Panc1 (cell line): ENCODE measurements around the gene MAP6D1. TPM values are rescaled to one million over a fixed set of nuclear protein-coding genes. Genes with fewer than 3 reads are reported as not detected.

ENCODE experiments used
- ATAC-seq: fragments of 200-7000 bp; cut with Tn5 transposase; 2 replicates; pipeline ENCODE4 v1.9.1; 2020; ENCODE audit warnings: mild to moderate bottlenecking, moderate library complexity
- BruUV-seq: library from RNA; stranded (reverse); fragments of 400-500 nt; replicated peaks from 2 replicates; lab custom pipeline; 2021; lab: Mats Ljungman, UMichigan
- CTCF ChIA-PET: fragments of 300-600 bp; sonication (Branson Sonifier 250); formaldehyde crosslinking; loops from one replicate; lab custom pipeline; 2022; ENCODE audit warnings: antibody characterized with exemption; lab: Charles Lee
- POLR2A ChIA-PET: fragments of 300-600 bp; sonication (Branson Sonifier 250); formaldehyde crosslinking; loops from one replicate; lab custom pipeline; 2022; ENCODE audit warnings: antibody characterized with exemption; lab: Charles Lee
- DNase-seq: peaks from one replicate; pipeline ENCODE4 v3.0.0-alpha.2; 2010; ENCODE audit warnings: low read depth, low spot score
- H3K27ac ChIP-seq: 2 replicates; pipeline ENCODE4 v1.5.1; 2011; ENCODE audit warnings: mild to moderate bottlenecking, low read length, inconsistent platforms
- H3K27me3 ChIP-seq: fragments of 200-500 bp; sonication (Bioruptor generic); 2 replicates; pipeline ENCODE4 v1.6.0; 2014; ENCODE audit warnings: low read length, inconsistent platforms; ENCODE audit not compliant: control insufficient read depth, insufficient read depth
- H3K36me3 ChIP-seq: fragments of 200-500 bp; sonication (Bioruptor generic); 2 replicates; pipeline ENCODE4 v1.5.1; 2014; ENCODE audit warnings: inconsistent platforms, mild to moderate bottlenecking, low read length, moderate library complexity; ENCODE audit not compliant: control insufficient read depth, insufficient read depth
- H3K4me1 ChIP-seq: 2 replicates; pipeline ENCODE4 v1.5.1; 2011; ENCODE audit warnings: inconsistent platforms, mild to moderate bottlenecking, low read length, moderate library complexity; ENCODE audit not compliant: control insufficient read depth, insufficient read depth
- H3K4me3 ChIP-seq, 2 experiments: 2 replicates each; pipeline ENCODE4 v1.5.1; 2011 to 2012; ENCODE audit warnings: low read depth in 2 of 2, low read length in 2 of 2, mild to moderate bottlenecking in 2 of 2, inconsistent platforms in 1 of 2, moderate library complexity in 1 of 2
- H3K9me3 ChIP-seq: fragments of 200-500 bp; sonication (Bioruptor generic); 2 replicates; pipeline ENCODE4 v1.5.1; 2014; ENCODE audit warnings: low read depth, mild to moderate bottlenecking, inconsistent platforms, low read length, moderate library complexity; ENCODE audit not compliant: control insufficient read depth, insufficient read depth
- CTCF ChIP-seq: fragments of 450-650 bp; IDR thresholded peaks from 2 replicates; pipeline ENCODE4 v1.5.1; 2017; ENCODE audit warnings: mild to moderate bottlenecking
- POLR2AphosphoS5 ChIP-seq: IDR thresholded peaks from 2 replicates; pipeline ENCODE4 v1.6.1; 2012; ENCODE audit warnings: mild to moderate bottlenecking, low read depth, low read length, moderate library complexity
- REST ChIP-seq, 2 experiments: IDR thresholded peaks; 2 replicates each; pipeline ENCODE4 v1.6.1; 2011 to 2012; ENCODE audit warnings: low read depth in 2 of 2, control low read depth in 1 of 2, low read length in 1 of 2, mild to moderate bottlenecking in 1 of 2, moderate library complexity in 1 of 2; ENCODE audit not compliant: insufficient read depth in 1 of 2
- SIN3A ChIP-seq: IDR thresholded peaks from 2 replicates; pipeline ENCODE4 v1.6.1; 2012; ENCODE audit warnings: low read depth, mild to moderate bottlenecking, low read length, moderate library complexity, borderline replicate concordance; ENCODE audit not compliant: insufficient read depth
- TCF7L2 ChIP-seq: IDR thresholded peaks from 2 replicates; pipeline ENCODE4 v1.6.1; 2011; ENCODE audit warnings: mild to moderate bottlenecking, low read depth, low read length, inconsistent platforms
- in situ Hi-C: cut with HindIII; loops from 2 replicates; pipeline ENCODE4 v1.10.0; 2016; ENCODE audit warnings: low sequenced_read_pairs, low pct_unique_long_range_greater_than_20kb
- intact Hi-C: fragments of 100-400 bp; cut with micrococcal nuclease; formaldehyde crosslinking; loops from one replicate; pipeline ENCODE4 v1.10.0; 2022; ENCODE audit not compliant: unreplicated experiment
- total RNA-seq: library from RNA; stranded (reverse); gene quantifications from one replicate; pipeline ENCODE4 v1.2.1, GENCODE V29; 2021; ENCODE audit not compliant: unreplicated experiment

MAP6D1 gene
- total RNA-seq, 1 experiment from 2014 or later, result 7.9 TPM

- intact Hi-C loops (no loop called here), in situ Hi-C loops (no loop called here)
- H3K27me3 ChIP-seq, result no peaks in the 10 kb centered on the region
- DNase-seq (no peak), ATAC-seq (no peak)
- no peaks in the 10 kb centered on the region; the same call in 1 of the 2 replicates for H3K4me1 ChIP-seq
- TF ChIP-seq SIN3A (no peak), POLR2AphosphoS5 (no peak), REST (IDR thresholded peaks at IDR 0.05; ENCODE audit: insufficient read depth in 1 of 2, low read depth in 2 of 2, low read length in 1 of 2) (no peak), CTCF (no peak), TCF7L2 (no peak)
- no peak overlapping the region for H3K27ac ChIP-seq
- H3K36me3 ChIP-seq, result 0 out of 2 replicates have a peak, but pooled peaks cover under 1% of the 10 kb centered on the region
- CTCF ChIA-PET, result no interaction called here
- BruUV-seq, result no TSS peak
- POLR2A ChIA-PET, result no interaction called here
- H3K4me3 ChIP-seq, result no peak overlapping the region
- H3K9me3 ChIP-seq, result no peaks in the 10 kb centered on the region
Observed at GRCh38 chr3:183871541-183871940, 46.2 kb upstream of the MAP6D1 start.

GRCh38 chr3:183870563-183870962 lies 45.2 kb upstream of the MAP6D1 start:
- ChIA-PET CTCF (no interaction called here), POLR2A (no interaction called here)
- DNase-seq (no peak), ATAC-seq (no peak)
- Histone ChIP-seq H3K4me1 (no peaks in the 10 kb centered on the region; the same call in 1 of the 2 replicates), H3K27me3 (no peaks in the 10 kb centered on the region), H3K27ac (no peak overlapping the region), H3K36me3 (peaks cover 7% of the 10 kb centered on the region; the same call in 1 of the 2 replicates), H3K9me3 (no peaks in the 10 kb centered on the region), H3K4me3 (no peak overlapping the region)
- in situ Hi-C loops (no loop called here), intact Hi-C loops (no loop called here)
- BruUV-seq, result no TSS peak
- no peak for TF ChIP-seq SIN3A
- TF ChIP-seq REST (IDR thresholded peaks at IDR 0.05; ENCODE audit: insufficient read depth in 1 of 2, low read depth in 2 of 2, low read length in 1 of 2), result no peak
- TF ChIP-seq CTCF, result no peak
- no peak for TF ChIP-seq POLR2AphosphoS5
